ENCODE measurements around the gene KCNE1. TPM values are rescaled to one million over a fixed set of nuclear protein-coding genes. Genes with fewer than 3 reads are reported as not detected.

The KCNE1 gene
- total RNA-seq, 3 donors from 2014 or later, result 0.32 to 1.4 (median 0.55) TPM

DNA sequence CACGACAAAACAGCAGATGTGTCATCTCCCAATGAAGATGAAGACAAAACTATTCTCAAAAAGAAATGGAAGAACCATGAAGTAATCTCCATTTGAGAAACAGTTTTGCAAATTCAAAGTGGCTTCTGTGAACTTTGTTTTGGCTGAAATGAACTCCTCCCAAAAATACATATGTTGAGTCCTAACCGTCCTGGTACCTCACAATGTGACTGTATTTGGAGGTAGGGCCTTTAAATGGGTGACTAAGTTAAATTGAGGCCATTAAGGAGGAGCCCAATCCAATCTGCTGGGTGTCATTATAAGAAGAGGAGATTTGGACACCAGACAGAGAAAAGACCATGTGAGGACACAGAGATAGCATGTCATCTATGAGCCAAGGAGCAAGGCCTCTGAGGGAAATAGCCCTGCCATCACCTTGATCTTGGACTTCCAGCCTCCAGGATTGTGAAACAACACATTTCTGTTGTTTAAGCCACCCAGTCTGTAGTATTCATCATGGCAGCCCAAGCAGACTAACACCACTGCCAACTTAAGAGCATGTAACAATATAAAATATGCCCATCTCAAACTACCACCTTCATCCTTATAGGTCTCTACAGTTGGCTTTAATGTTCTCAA lies 38.3 kb upstream of the KCNE1 start:
- DNase-seq, result no peak
- no peak overlapping the region for H3K4me3 ChIP-seq
- intact Hi-C loops (cut with DNase I, micrococcal nuclease), result no loop called here

DNA sequence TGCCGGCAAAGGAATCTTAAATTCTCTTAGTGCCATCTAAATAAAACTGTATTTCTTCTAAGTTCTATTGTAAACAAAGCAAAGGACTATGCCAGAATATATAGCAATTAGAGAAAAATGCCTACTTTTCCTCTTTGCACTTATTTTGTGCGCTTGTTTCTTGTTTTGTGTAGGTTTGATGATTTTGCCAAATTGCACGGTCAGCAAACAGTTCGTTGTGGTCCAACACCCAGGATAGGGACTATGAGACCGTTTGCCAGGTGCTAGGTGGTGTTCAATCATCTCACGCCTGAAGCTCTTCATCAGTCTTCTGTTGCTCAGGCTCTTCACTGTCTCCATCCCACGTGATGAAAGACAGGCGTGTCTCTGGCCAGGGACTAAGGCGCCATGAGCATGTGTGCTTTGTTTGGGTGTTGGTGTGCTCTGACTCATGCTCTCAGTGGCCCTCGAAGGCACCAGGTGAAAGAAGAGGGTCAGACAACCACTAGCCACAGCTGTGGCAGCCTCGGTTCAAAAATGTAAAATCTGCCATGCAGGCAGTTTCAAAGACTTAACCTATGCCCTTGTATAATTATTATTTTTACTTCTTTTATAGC lies 36.9 kb upstream of the KCNE1 start:
- DNase-seq (no peak), ATAC-seq (peak; percentile 22)
- Histone ChIP-seq H3K4me1 (ENCODE audit: low read depth) (peaks cover 23% of the 10 kb centered on the region), H3K36me3 (ENCODE audit: low read depth) (no peaks in the 10 kb centered on the region), H3K4me3 (no peak overlapping the region), H3K9me3 (no peaks in the 10 kb centered on the region)
- intact Hi-C loops (cut with DNase I, micrococcal nuclease), result no loop called here
- TF ChIP-seq, protein P1, sequence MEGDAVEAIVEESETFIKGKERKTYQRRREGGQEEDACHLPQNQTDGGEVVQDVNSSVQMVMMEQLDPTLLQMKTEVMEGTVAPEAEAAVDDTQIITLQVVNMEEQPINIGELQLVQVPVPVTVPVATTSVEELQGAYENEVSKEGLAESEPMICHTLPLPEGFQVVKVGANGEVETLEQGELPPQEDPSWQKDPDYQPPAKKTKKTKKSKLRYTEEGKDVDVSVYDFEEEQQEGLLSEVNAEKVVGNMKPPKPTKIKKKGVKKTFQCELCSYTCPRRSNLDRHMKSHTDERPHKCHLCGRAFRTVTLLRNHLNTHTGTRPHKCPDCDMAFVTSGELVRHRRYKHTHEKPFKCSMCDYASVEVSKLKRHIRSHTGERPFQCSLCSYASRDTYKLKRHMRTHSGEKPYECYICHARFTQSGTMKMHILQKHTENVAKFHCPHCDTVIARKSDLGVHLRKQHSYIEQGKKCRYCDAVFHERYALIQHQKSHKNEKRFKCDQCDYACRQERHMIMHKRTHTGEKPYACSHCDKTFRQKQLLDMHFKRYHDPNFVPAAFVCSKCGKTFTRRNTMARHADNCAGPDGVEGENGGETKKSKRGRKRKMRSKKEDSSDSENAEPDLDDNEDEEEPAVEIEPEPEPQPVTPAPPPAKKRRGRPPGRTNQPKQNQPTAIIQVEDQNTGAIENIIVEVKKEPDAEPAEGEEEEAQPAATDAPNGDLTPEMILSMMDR (IDR thresholded peaks at IDR 0.05), result no peak

More for the DNA sequence above, 38.3 kb upstream of the KCNE1 start:
- no peaks in the 10 kb centered on the region for H3K9me3 ChIP-seq
- no peaks in the 10 kb centered on the region for H3K36me3 ChIP-seq (ENCODE audit: low read depth)
- peaks cover 11% of the 10 kb centered on the region for H3K4me1 ChIP-seq (ENCODE audit: low read depth)
- TF ChIP-seq, protein P1 (IDR thresholded peaks at IDR 0.05), result no peak
- no peak for ATAC-seq

DNA sequence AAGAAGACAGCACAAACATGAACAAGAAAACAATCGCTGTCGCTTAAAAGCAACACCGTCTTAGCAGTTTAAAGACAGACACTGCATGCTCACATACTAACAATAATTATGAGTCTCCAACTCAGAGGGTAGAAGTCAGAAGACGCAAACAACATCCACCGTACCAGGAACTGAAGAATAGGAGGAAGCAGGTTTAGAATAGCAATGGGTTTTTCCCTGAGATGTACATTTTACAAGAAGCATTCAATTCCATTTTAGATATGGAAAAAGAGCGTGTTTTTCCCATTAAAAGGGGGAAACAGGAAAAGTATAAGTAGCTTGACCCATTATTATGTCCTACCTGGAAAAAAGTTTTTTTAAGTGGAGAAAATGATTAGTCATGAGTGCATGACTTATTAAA lies 34.5 kb upstream of the KCNE1 start:
- TF ChIP-seq, protein P1 (IDR thresholded peaks at IDR 0.05), result no peak
- Histone ChIP-seq H3K4me3 (no peak overlapping the region), H3K9me3 (no peaks in the 10 kb centered on the region), H3K36me3 (ENCODE audit: low read depth) (no peaks in the 10 kb centered on the region), H3K4me1 (ENCODE audit: low read depth) (peaks cover 35% of the 10 kb centered on the region)
- intact Hi-C loops (cut with DNase I, micrococcal nuclease), result no loop called here
- DNase-seq (no peak), ATAC-seq (no peak)

DNA sequence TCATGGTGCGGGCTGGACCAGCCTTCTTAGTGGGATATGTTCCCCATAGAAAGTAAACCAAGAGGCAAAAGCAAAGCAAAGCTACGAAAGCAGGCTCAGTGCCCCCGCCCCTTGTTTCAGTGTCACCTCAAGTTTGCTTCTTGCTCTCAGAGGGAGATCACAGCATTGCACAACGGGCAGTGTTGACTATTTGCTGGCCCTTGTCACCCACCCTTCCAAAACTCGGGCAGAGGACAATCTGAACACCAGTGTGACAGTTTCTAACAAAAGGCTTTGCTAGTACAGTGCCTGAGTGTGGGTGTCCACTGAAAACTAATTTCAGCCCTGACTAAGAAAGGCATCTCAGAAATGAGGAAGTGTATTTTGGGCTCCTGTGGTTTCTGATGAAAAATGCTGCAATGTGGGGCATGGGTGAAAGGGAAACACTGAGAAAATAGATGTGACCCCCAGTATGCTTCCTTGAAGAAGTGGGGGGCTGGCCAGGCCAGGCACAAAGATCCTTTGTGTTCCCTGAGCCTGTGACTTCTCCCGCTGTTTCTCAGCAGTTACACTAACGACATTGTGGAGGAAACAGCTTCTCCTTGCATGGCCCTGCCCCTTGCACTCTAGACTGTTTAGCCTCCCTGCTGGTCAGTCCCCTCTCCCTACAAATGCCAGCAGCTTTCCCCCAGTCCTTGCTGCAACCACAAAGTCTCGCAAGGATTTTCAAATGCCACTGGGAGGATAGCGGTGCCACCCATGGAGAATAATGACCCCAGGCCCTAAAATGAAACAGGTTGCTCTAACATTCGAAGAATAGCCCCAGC lies 33.3 kb upstream of the KCNE1 start:
- TF ChIP-seq, protein P1 (IDR thresholded peaks at IDR 0.05), result no peak
- Histone ChIP-seq H3K4me1 (ENCODE audit: low read depth) (peaks cover 35% of the 10 kb centered on the region), H3K9me3 (no peaks in the 10 kb centered on the region), H3K4me3 (no peak overlapping the region), H3K36me3 (ENCODE audit: low read depth) (no peaks in the 10 kb centered on the region)
- peak; percentile 34 for ATAC-seq
- peak; percentile 37 to 53 (median 46) for DNase-seq
- intact Hi-C loops (cut with DNase I, micrococcal nuclease), result no loop called here

DNA sequence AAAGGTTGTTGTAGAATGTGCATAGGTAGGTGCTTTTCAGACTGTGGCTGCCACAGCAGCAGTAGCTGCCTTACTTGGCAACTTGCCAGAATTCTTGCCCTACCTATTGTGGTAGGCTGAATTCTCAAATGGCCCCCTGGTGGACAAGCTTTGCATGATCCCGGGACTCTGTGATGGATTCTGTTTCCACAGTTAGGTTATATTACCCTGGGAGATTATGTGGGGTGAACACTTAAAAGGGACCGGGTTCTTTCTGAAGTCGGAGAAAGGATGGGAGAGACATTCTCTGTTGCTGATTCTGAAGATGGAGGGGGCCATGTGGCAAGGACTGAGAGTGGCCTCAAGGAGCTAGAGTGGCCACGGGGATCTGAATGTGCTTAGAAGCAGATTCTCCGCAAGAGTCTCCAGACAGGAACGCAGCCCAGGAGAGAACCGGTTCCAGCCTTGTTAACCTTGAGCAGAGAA lies 32.1 kb upstream of the KCNE1 start:
- TF ChIP-seq, protein P1 (IDR thresholded peaks at IDR 0.05), result no peak
- peaks cover 35% of the 10 kb centered on the region for H3K4me1 ChIP-seq (ENCODE audit: low read depth)
- DNase-seq (peak in 2 of 3 donors; percentile 74 to 94), ATAC-seq (peak; percentile 75)
- intact Hi-C loops (cut with DNase I, micrococcal nuclease), result no loop called here
- no peak overlapping the region for H3K4me3 ChIP-seq
- no peaks in the 10 kb centered on the region for H3K9me3 ChIP-seq
- H3K36me3 ChIP-seq (ENCODE audit: low read depth), result no peaks in the 10 kb centered on the region

Measured in mucosa of descending colon (tissue), 3 donors.